Measurements from ENCODE around the gene AIFM1. TPM values are rescaled to one million over a fixed set of nuclear protein-coding genes. Genes with fewer than 3 reads are reported as not detected.

Gene AIFM1
- total and polyA plus RNA-seq, 2 experiments from 2014 or later, result 29.6 to 47.3 TPM

DNA sequence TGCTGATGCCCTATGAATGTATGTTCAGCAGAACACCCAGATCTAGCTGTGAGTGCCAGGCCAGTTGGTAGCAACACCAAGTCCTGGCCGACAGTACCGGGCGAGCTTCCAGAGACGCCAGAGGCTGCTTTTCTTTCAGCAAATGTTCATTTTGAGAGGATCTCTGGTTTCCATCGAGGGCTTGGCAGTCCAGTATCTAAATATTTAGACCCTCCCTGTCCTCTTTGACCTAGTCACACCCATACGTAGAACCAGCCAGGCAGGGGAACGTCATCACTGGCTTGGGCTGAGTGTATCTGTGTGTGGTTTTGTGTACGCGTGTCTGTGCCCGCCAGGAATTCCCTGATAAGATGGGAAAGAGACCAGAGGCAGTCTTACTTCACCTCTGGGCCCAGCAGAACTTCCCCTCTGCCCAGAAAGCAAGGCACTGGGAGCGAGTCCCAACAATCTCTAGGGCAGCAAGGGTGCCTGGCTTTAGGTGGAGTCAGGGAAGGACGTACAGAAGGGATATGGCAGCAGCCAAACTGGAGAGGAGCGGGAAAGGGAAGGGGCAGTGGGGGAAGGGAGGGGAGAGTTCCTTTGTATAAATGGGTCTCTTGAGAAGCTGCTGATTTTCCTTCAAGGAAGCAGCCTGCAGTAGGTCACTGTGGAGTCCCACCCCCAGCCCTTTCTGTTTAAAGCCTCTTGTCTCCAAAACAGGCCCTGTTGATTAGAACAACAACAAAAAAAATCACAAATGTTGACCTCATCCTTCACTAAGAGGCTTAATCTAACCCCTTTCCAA is 40.4 kb downstream of the AIFM1 start:
- Mint-ChIP-seq H3K27ac (no peak overlapping the region), H3K4me1 (peaks cover 3% of the 10 kb centered on the region; the same call in 2 of the 3 replicates), H3K27me3 (ENCODE audit: insufficient read depth, low read depth, poor library complexity) (peaks cover 2% of the 10 kb centered on the region), H3K9me3 (no peaks in the 10 kb centered on the region), H3K36me3 (ENCODE audit: low read depth) (peaks cover 17% of the 10 kb centered on the region), H3K4me3 (no peak overlapping the region)
- Histone ChIP-seq H4K20me1 (replicated peaks; ENCODE audit: insufficient read depth) (no peaks in the 10 kb centered on the region), H3K4me3 (no peak overlapping the region), H3K36me3 (ENCODE audit: insufficient read depth) (no peaks in the 10 kb centered on the region), H3K79me2 (replicated peaks; ENCODE audit: insufficient read depth) (no peaks in the 10 kb centered on the region), H3K27me3 (ENCODE audit: insufficient read depth) (peaks cover 9% of the 10 kb centered on the region; the same call in 1 of the 2 replicates), H3K4me2 (no peak overlapping the region), H3K4me1 (ENCODE audit: insufficient read depth) (no peaks in the 10 kb centered on the region), H2AFZ (no peak overlapping the region), H3K9me2 (ENCODE audit: insufficient read depth) (no peaks in the 10 kb centered on the region), H3K27ac (ENCODE audit: low read depth) (no peak overlapping the region), H3F3A (replicated peaks; ENCODE audit: low read depth) (no peaks in the 10 kb centered on the region)
- ATAC-seq (no peak), DNase-seq (ENCODE audit: low spot score) (no peak)
- TF ChIP-seq STAT1 (IDR thresholded peaks at IDR 0.05; ENCODE audit: unreplicated experiment), result no peak
- TF ChIP-seq, protein P1, sequence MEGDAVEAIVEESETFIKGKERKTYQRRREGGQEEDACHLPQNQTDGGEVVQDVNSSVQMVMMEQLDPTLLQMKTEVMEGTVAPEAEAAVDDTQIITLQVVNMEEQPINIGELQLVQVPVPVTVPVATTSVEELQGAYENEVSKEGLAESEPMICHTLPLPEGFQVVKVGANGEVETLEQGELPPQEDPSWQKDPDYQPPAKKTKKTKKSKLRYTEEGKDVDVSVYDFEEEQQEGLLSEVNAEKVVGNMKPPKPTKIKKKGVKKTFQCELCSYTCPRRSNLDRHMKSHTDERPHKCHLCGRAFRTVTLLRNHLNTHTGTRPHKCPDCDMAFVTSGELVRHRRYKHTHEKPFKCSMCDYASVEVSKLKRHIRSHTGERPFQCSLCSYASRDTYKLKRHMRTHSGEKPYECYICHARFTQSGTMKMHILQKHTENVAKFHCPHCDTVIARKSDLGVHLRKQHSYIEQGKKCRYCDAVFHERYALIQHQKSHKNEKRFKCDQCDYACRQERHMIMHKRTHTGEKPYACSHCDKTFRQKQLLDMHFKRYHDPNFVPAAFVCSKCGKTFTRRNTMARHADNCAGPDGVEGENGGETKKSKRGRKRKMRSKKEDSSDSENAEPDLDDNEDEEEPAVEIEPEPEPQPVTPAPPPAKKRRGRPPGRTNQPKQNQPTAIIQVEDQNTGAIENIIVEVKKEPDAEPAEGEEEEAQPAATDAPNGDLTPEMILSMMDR (conservative IDR thresholded peaks at IDR 0.05; ENCODE audit: low read depth in 2 of 2), result no peak
- no peak for TF ChIP-seq ETS1 (IDR thresholded peaks at IDR 0.05)

GRCh38 chrX:130124577-130124976 is 41.1 kb downstream of the AIFM1 start:
- DNase-seq (ENCODE audit: low spot score), result peak; percentile 41
- H3K4me3 Mint-ChIP-seq, result no peak overlapping the region
- no peaks in the 10 kb centered on the region for H3K36me3 ChIP-seq (ENCODE audit: insufficient read depth)

More at GRCh38 chrX:130124577-130124976, 41.1 kb downstream of the AIFM1 start:
- no peaks in the 10 kb centered on the region for H4K20me1 ChIP-seq (replicated peaks; ENCODE audit: insufficient read depth)
- H3K4me2 ChIP-seq, result no peak overlapping the region
- Mint-ChIP-seq H3K9me3 (no peaks in the 10 kb centered on the region), H3K36me3 (ENCODE audit: low read depth) (peaks cover 14% of the 10 kb centered on the region), H3K27me3 (ENCODE audit: insufficient read depth, low read depth, poor library complexity) (peaks cover 9% of the 10 kb centered on the region), H3K27ac (no peak overlapping the region), H3K4me1 (peaks cover 5% of the 10 kb centered on the region; the same call in 2 of the 3 replicates)
- H3K27me3 ChIP-seq (ENCODE audit: insufficient read depth), result peaks cover 14% of the 10 kb centered on the region
- ATAC-seq, result no peak
- H3K4me3 ChIP-seq, result no peak overlapping the region
- H3K27ac ChIP-seq (ENCODE audit: low read depth), result no peak overlapping the region
- no peaks in the 10 kb centered on the region for H3F3A ChIP-seq (replicated peaks; ENCODE audit: low read depth)
- no peak for TF ChIP-seq ZNF331 (CRISPR knock-in tag; IDR thresholded peaks at IDR 0.05; ENCODE audit: low read depth)
- TF ChIP-seq EZH2phosphoT487 (IDR thresholded peaks at IDR 0.05; ENCODE audit: unreplicated experiment), result no peak
- TF ChIP-seq, protein P1 (conservative IDR thresholded peaks at IDR 0.05; ENCODE audit: low read depth in 2 of 2), result peak; percentile 37 to 44
- TF ChIP-seq EZH2 (IDR thresholded peaks at IDR 0.05; ENCODE audit: low read depth, unreplicated experiment), result no peak
- no peak for TF ChIP-seq NANOG (IDR thresholded peaks at IDR 0.05; ENCODE audit: borderline replicate concordance)
- no peak overlapping the region for H2AFZ ChIP-seq
- no peaks in the 10 kb centered on the region for H3K4me1 ChIP-seq (ENCODE audit: insufficient read depth)
- no peaks in the 10 kb centered on the region for H3K9me2 ChIP-seq (ENCODE audit: insufficient read depth)
- H3K79me2 ChIP-seq (replicated peaks; ENCODE audit: insufficient read depth), result no peaks in the 10 kb centered on the region

Data from GM23338 (cell line).